Hepatic stellate cell (primary cell): Measurements from ENCODE around the gene XCL2.
"Not testable (repeated sequence)": the region's sequence is repeated elsewhere in the genome, so short reads cannot be mapped to it uniquely, and the experiment has no call there.

Experiments
- DNase-seq: peaks from one replicate; pipeline ENCODE4 v3.0.0; 2011; ENCODE audit warnings: low spot score

Gene XCL2

GRCh38 chr1:168556647-168557046 lies 12.8 kb upstream of the XCL2 start:
- DNase-seq = no peak

GRCh38 chr1:168555508-168556046 lies 11.8 kb upstream of the XCL2 start:
- no peak for DNase-seq

- no peak for DNase-seq
Measured at GRCh38 chr1:168554603-168555483, 11.0 kb upstream of the XCL2 start.

GRCh38 chr1:168553680-168554553 lies 10.1 kb upstream of the XCL2 start:
- DNase-seq = no peak

DNA sequence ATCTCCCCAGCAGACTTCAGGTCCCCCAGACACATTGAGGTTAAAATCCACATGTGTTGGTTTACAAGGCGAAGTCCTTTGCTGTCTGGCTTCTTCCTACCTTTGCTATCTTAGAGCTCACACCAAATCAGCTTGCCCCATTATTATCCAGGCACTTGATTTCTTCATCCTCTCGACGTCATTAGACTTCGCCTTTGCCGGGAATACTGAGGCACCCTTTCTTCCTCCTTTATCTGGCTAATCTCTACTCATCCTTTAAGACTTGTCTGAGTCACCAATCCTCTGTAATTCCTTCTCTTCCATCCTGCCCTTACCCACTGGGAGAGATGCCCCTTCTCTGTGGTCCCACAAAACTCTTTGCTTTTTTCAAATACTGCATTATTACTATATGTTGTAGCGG lies 9.2 kb upstream of the XCL2 start:
- DNase-seq = no peak

GRCh38 chr1:168551688-168552087 lies 7.9 kb upstream of the XCL2 start:
- DNase-seq = no peak

DNA sequence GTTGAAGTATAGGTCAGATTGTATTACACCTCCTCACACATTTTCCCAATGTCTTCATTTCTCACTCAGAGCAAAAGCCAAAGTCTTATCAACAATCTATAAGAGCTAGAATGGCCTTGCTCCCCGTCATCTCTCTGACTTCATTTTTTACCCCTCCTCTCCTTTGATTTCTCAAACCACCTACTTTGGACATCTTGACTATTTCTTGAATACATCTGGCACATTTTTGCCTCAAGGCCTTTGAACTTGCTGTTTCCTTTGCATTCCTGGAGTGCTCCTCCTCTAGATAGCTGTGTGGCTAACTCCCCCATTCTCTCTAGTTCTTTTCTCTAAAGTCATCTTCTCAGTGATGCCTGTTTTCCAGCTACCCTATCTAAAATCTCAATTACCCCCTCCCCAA lies 7.2 kb upstream of the XCL2 start:
- no peak for DNase-seq

DNA sequence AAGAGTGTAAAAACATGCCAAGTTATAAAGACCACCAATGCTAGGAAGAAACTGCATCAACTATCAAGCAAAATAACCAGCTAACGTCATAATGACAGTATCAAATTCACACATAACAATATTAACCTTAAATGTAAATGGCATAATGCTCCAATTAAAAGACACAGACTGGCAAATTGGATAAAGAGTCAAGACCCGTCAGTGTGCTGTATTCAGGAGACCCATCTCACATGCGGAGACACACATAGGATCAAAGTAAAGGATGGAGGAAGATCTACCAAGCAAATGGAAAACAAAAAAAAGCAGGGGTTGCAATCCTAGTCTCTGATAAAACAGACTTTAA lies 2.7 kb upstream of the XCL2 start:
- DNase-seq = not testable (repeated sequence)

GRCh38 chr1:168545678-168546552 lies 2.1 kb upstream of the XCL2 start:
- DNase-seq = not testable (repeated sequence)

- DNase-seq = not testable (repeated sequence)
Measured at GRCh38 chr1:168542978-168543377, 819 bp downstream of the XCL2 start.

GRCh38 chr1:168540798-168541197 lies 3.0 kb downstream of the XCL2 start:
- DNase-seq = not testable (repeated sequence)

DNA sequence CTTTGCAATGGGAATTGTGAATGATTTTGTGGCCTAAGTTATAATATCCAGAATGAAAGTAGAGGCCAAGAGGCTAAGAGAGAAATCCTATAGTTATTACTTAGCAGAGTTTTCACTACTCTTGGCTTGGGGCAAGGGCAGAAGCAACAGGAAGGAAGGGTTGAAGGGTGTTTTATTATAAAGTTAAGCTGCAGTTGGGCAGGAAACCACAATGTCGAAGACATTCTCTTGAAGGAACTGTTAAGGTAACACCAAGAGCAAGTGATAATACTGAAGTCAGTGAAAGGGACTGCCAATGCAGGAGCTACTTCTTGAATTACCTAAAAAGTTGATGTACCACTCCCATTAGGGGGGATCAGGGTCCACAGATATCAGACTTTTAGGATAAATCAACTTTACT lies 8.3 kb downstream of the XCL2 start:
- no peak for DNase-seq

GRCh38 chr1:168531615-168532345 lies 12.0 kb downstream of the XCL2 start:
- no peak for DNase-seq

- DNase-seq = no peak
Measured at GRCh38 chr1:168529518-168529917, 14.3 kb downstream of the XCL2 start.

GRCh38 chr1:168521401-168522000 lies 22.3 kb downstream of the XCL2 start:
- DNase-seq = no peak

DNA sequence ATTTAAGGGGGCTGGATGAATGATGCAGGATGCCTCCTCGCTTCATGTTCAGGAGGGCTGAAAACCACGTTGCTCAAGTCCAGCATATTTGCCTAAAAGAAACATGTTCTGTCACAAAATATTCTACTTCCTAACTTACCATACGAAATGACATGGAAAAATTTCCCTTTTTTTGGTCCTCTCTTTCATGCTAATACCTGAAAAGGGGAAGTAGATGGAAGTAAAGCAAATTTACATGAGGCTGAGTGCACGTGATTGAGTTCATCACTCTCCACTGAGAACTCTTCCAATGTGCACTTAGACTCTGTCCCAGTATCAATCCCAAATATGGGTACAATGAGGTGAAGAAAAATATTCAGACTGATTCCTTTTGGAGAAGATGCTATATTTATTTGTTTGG lies 23.0 kb downstream of the XCL2 start:
- no peak for DNase-seq

GRCh38 chr1:168520052-168520751 lies 23.6 kb downstream of the XCL2 start:
- no peak for DNase-seq

DNA sequence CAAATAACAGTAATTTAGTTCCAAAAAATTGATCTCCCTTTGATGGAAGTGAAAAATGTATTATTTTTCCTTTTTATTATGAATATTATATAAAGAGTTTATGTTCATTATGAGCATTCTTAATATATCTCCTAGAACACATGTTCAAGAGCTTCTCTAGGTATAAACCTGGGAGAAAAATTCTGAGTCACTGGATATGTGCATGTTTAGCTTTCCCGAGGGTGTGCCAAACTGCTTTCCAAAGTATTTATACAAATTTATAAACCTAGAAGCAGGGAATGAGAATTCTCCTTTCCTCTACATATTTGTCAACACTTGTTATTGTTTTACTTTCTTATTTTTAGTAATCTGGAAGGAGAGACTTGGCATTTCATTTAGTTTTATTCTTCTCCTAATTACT lies 25.0 kb downstream of the XCL2 start:
- DNase-seq = no peak

- DNase-seq = no peak
Measured at GRCh38 chr1:168518201-168518689, 25.6 kb downstream of the XCL2 start.

- DNase-seq = no peak
Measured at GRCh38 chr1:168514455-168514854, 29.3 kb downstream of the XCL2 start.
